GM23338 (cell line): ENCODE data around the gene HADHB. TPM values are rescaled to one million over a fixed set of nuclear protein-coding genes. Genes with fewer than 3 reads are reported as not detected.
"Not testable (repeated sequence)": the region's sequence is repeated elsewhere in the genome, so short reads cannot be mapped to it uniquely, and the experiment has no call there.

Experiments used
- ATAC-seq: fragments of 200-7000 bp; cut with Tn5 transposase; 3 replicates; pipeline ENCODE4 v1.9.1; 2020
- DNase-seq: peaks from one replicate; pipeline ENCODE4 v3.0.0-alpha.2; 2015; ENCODE audit warnings: low spot score
- H2AFZ ChIP-seq: fragments of 200-600 bp; sonication (generic); 2 replicates; pipeline ENCODE4 v1.8.0; 2016; ENCODE audit warnings: antibody characterized with exemption, mild to moderate bottlenecking, moderate library complexity
- H3F3A ChIP-seq: fragments of 200-600 bp; sonication (generic); replicated peaks from 2 replicates; pipeline ENCODE4 v1.8.0; 2017; ENCODE audit warnings: antibody characterized with exemption, mixed run types, low read depth
- H3K27ac ChIP-seq: fragments of 200-600 bp; sonication (generic); 2 replicates; pipeline ENCODE4 v1.6.1; 2016; ENCODE audit warnings: low read depth
- H3K27me3 ChIP-seq: fragments of 200-600 bp; sonication (generic); 2 replicates; pipeline ENCODE4 v1.8.0; 2016; ENCODE audit warnings: mild to moderate bottlenecking, mixed run types, moderate library complexity; ENCODE audit not compliant: insufficient read depth
- H3K36me3 ChIP-seq: fragments of 200-600 bp; sonication (generic); 2 replicates; pipeline ENCODE4 v1.8.0; 2016; ENCODE audit warnings: mild to moderate bottlenecking; ENCODE audit not compliant: insufficient read depth
- H3K4me1 ChIP-seq: fragments of 200-600 bp; sonication (generic); 2 replicates; pipeline ENCODE4 v1.8.0; 2016; ENCODE audit warnings: mild to moderate bottlenecking, moderate library complexity; ENCODE audit not compliant: insufficient read depth
- H3K4me2 ChIP-seq: fragments of 200-600 bp; sonication (generic); 2 replicates; pipeline ENCODE4 v1.7.1; 2017; ENCODE audit warnings: mixed run types
- H3K4me3 ChIP-seq: fragments of 200-600 bp; sonication (generic); 2 replicates; pipeline ENCODE4 v1.6.1; 2016; ENCODE audit warnings: mixed run types
- H3K79me2 ChIP-seq: fragments of 200-600 bp; sonication (generic); replicated peaks from 2 replicates; pipeline ENCODE4 v1.8.0; 2017; ENCODE audit warnings: mild to moderate bottlenecking; ENCODE audit not compliant: insufficient read depth
- H3K9me2 ChIP-seq: fragments of 200-600 bp; sonication (generic); 2 replicates; pipeline ENCODE4 v1.8.0; 2017; ENCODE audit not compliant: insufficient read depth
- H4K20me1 ChIP-seq: fragments of 200-600 bp; sonication (generic); replicated peaks from 2 replicates; pipeline ENCODE4 v1.8.0; 2017; ENCODE audit warnings: mild to moderate bottlenecking; ENCODE audit not compliant: insufficient read depth
- H3K27ac Mint-ChIP-seq: 2 replicates; pipeline ENCODE4 v1.8.0; 2020; ENCODE audit warnings: inconsistent platforms, mild to moderate bottlenecking, moderate library complexity, mixed read lengths
- H3K27me3 Mint-ChIP-seq: 3 replicates; pipeline ENCODE4 v1.8.0; 2022; ENCODE audit warnings: low read depth, mild to moderate bottlenecking, moderate library complexity, mixed read lengths, inconsistent platforms; ENCODE audit not compliant: insufficient read depth, poor library complexity
- H3K36me3 Mint-ChIP-seq: 3 replicates; pipeline ENCODE4 v1.8.0; 2021; ENCODE audit warnings: low read depth, mild to moderate bottlenecking, inconsistent platforms, moderate library complexity, mixed read lengths
- H3K4me1 Mint-ChIP-seq: 3 replicates; pipeline ENCODE4 v1.8.0; 2020; ENCODE audit warnings: mild to moderate bottlenecking, inconsistent platforms, mixed read lengths
- H3K4me3 Mint-ChIP-seq: 3 replicates; pipeline ENCODE4 v1.8.0; 2021; ENCODE audit warnings: moderate library complexity, mild to moderate bottlenecking, inconsistent platforms, mixed read lengths
- H3K9me3 Mint-ChIP-seq: 3 replicates; pipeline ENCODE4 v1.8.0; 2020; ENCODE audit warnings: moderate library complexity, mild to moderate bottlenecking, inconsistent platforms, mixed read lengths
- EZH2 ChIP-seq: fragments of 200-600 bp; sonication (generic); IDR thresholded peaks from one replicate; pipeline ENCODE4 v1.8.0; 2017; ENCODE audit warnings: antibody characterized with exemption, mild to moderate bottlenecking, low read depth; ENCODE audit not compliant: unreplicated experiment
- EZH2phosphoT487 ChIP-seq: fragments of 200-600 bp; sonication (generic); IDR thresholded peaks from one replicate; pipeline ENCODE4 v1.8.1; 2018; ENCODE audit warnings: antibody characterized with exemption; ENCODE audit not compliant: unreplicated experiment
- POLR2AphosphoS5 ChIP-seq: IDR thresholded peaks from 2 replicates; pipeline ENCODE4 v1.6.1; 2016; ENCODE audit warnings: antibody characterized with exemption, low read depth
- STAT1 ChIP-seq: IDR thresholded peaks from one replicate; pipeline ENCODE4 v1.6.1; 2016; ENCODE audit warnings: antibody characterized with exemption; ENCODE audit not compliant: unreplicated experiment
- ZNF114 ChIP-seq: fragments of 250-450 bp; sonication (Bioruptor Pico); IDR thresholded peaks from 2 replicates; pipeline ENCODE4 v1.5.0; 2020; ENCODE audit warnings: mild to moderate bottlenecking, moderate library complexity
- ZNF331 ChIP-seq: fragments of 250-450 bp; sonication (Bioruptor Pico); IDR thresholded peaks from 2 replicates; pipeline ENCODE4 v1.5.0; 2020; ENCODE audit warnings: low read depth, mild to moderate bottlenecking, moderate library complexity
- polyA plus RNA-seq: library from polyadenylated mRNA; unstranded; fragments of >200 nt; fragmentation: Nextera tagmentation; extraction: Ambion mirVana; gene quantifications from 2 replicates; pipeline ENCODE4 v1.2.1, GENCODE V29; 2016
- total RNA-seq: library from RNA; depleted of rRNA; stranded (reverse); fragments of >200 nt; shearing (Covaris generic); gene quantifications from 2 replicates; pipeline ENCODE4 v1.2.3, GENCODE V29; 2014
- TF ChIP-seq, protein P1 (sequence below): IDR thresholded peaks from one replicate; pipeline ENCODE4 v1.6.1; 2018; ENCODE audit warnings: antibody characterized with exemption; ENCODE audit not compliant: unreplicated experiment
- TF ChIP-seq, protein P2 (sequence below): IDR thresholded peaks from 2 replicates; pipeline ENCODE4 v1.6.1; 2016; ENCODE audit warnings: antibody characterized with exemption

HADHB gene
- total and polyA plus RNA-seq, 2 experiments from 2014 or later: 41.1 to 43.4 TPM

GRCh38 chr2:26330604-26331003 lies 85.9 kb downstream of the HADHB start (continued):
- TF ChIP-seq, protein P1, sequence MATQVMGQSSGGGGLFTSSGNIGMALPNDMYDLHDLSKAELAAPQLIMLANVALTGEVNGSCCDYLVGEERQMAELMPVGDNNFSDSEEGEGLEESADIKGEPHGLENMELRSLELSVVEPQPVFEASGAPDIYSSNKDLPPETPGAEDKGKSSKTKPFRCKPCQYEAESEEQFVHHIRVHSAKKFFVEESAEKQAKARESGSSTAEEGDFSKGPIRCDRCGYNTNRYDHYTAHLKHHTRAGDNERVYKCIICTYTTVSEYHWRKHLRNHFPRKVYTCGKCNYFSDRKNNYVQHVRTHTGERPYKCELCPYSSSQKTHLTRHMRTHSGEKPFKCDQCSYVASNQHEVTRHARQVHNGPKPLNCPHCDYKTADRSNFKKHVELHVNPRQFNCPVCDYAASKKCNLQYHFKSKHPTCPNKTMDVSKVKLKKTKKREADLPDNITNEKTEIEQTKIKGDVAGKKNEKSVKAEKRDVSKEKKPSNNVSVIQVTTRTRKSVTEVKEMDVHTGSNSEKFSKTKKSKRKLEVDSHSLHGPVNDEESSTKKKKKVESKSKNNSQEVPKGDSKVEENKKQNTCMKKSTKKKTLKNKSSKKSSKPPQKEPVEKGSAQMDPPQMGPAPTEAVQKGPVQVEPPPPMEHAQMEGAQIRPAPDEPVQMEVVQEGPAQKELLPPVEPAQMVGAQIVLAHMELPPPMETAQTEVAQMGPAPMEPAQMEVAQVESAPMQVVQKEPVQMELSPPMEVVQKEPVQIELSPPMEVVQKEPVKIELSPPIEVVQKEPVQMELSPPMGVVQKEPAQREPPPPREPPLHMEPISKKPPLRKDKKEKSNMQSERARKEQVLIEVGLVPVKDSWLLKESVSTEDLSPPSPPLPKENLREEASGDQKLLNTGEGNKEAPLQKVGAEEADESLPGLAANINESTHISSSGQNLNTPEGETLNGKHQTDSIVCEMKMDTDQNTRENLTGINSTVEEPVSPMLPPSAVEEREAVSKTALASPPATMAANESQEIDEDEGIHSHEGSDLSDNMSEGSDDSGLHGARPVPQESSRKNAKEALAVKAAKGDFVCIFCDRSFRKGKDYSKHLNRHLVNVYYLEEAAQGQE: no peak
- TF ChIP-seq POLR2AphosphoS5: no peak
- TF ChIP-seq ZNF114 (CRISPR knock-in tag): no peak
- no peak for TF ChIP-seq ZNF331 (CRISPR knock-in tag)
- TF ChIP-seq EZH2phosphoT487: no peak
- TF ChIP-seq STAT1: no peak
- TF ChIP-seq, protein P2, sequence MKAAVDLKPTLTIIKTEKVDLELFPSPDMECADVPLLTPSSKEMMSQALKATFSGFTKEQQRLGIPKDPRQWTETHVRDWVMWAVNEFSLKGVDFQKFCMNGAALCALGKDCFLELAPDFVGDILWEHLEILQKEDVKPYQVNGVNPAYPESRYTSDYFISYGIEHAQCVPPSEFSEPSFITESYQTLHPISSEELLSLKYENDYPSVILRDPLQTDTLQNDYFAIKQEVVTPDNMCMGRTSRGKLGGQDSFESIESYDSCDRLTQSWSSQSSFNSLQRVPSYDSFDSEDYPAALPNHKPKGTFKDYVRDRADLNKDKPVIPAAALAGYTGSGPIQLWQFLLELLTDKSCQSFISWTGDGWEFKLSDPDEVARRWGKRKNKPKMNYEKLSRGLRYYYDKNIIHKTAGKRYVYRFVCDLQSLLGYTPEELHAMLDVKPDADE: no peak
- no peak for TF ChIP-seq EZH2

- not testable (repeated sequence) for H3K4me3 Mint-ChIP-seq, H3K79me2 ChIP-seq, H3K4me2 ChIP-seq, H3K27ac ChIP-seq, H3K27ac Mint-ChIP-seq, H3K9me2 ChIP-seq, H3K4me3 ChIP-seq, H3K36me3 Mint-ChIP-seq, H3F3A ChIP-seq, H3K4me1 ChIP-seq, H3K27me3 ChIP-seq, DNase-seq, H3K9me3 Mint-ChIP-seq, H3K36me3 ChIP-seq, ATAC-seq, H4K20me1 ChIP-seq, H2AFZ ChIP-seq, H3K27me3 Mint-ChIP-seq
- peaks cover 12% of the 10 kb centered on the region for H3K4me1 Mint-ChIP-seq
Measured at GRCh38 chr2:26331321-26331720, 86.6 kb downstream of the HADHB start.

GRCh38 chr2:26333293-26333692 lies 88.6 kb downstream of the HADHB start:
- Histone ChIP-seq H4K20me1 (no peaks in the 10 kb centered on the region), H3K27me3 (no peaks in the 10 kb centered on the region), H3K27ac (no peak overlapping the region), H3K9me2 (no peaks in the 10 kb centered on the region), H3K4me2 (no peak overlapping the region), H3K79me2 (no peaks in the 10 kb centered on the region), H3F3A (no peaks in the 10 kb centered on the region), H3K36me3 (no peaks in the 10 kb centered on the region), H3K4me3 (no peak overlapping the region), H2AFZ (no peak overlapping the region), H3K4me1 (no peaks in the 10 kb centered on the region)
- Mint-ChIP-seq H3K27me3 (peaks cover 7% of the 10 kb centered on the region), H3K4me1 (peaks cover 12% of the 10 kb centered on the region), H3K27ac (no peak overlapping the region), H3K36me3 (no peaks in the 10 kb centered on the region), H3K9me3 (no peaks in the 10 kb centered on the region), H3K4me3 (no peak overlapping the region)
- TF ChIP-seq, protein P1: no peak
- TF ChIP-seq, protein P2: no peak
- no peak for DNase-seq
- no peak for ATAC-seq
